GM20000 (cell line): ENCODE measurements around the gene MYZAP.

Experiments
- DNase-seq: peaks from one replicate; pipeline ENCODE4 v3.0.0; 2012; ENCODE audit warnings: low spot score
- CTCF ChIP-seq: IDR thresholded peaks from 2 replicates; pipeline ENCODE4 v1.5.1; 2012; ENCODE audit warnings: mild to moderate bottlenecking, control low read depth; ENCODE audit errors: extremely low read depth, missing control alignments

MYZAP gene

GRCh38 chr15:57598346-57598745 is 6.6 kb downstream of the MYZAP start:
- no peak for DNase-seq
- no peak for TF ChIP-seq CTCF

GRCh38 chr15:57599296-57599810 is 7.6 kb downstream of the MYZAP start:
- no peak for DNase-seq
- no peak for TF ChIP-seq CTCF

DNA sequence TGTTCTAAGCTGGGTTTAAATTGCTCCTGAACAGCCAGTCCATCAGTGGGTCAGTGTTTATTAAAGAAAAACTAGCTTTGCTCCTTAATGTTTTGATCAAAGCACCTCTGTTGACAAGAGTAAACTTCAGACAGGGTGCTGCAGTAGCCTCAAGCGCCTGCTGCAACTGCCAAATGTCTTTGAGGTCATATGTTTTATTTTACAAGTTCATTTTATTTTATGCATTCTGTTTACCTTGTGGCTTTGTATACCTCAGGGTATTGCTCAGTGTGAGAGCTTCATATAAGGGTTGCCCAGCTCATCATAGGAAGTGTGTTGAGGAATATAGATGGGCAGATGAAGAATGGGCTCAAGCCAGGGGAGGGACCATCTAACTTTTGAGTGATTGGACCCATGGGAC is 8.5 kb downstream of the MYZAP start:
- DNase-seq = no peak
- TF ChIP-seq CTCF = no peak

DNA sequence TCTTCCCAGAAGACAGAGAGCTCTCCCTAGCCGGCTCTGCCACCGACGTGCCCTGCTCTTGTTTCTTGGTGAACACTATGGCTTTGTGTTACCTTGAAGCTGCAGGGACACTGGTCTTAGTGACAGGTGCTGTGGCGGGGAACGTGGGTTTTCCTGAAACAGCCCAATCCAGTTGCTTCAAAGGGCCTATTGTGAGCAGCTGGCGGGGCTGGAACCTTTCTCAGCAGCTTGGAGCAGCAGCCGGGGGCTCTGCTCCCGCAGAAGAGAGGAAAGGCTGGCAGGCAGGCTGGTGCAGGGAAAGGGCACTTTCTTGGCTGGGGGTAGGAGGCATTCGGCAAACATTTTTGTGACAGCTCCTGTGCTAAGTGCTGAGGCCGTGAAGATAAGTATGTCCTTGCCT is 12.8 kb downstream of the MYZAP start:
- no peak for DNase-seq
- TF ChIP-seq CTCF = no peak

- no peak for TF ChIP-seq CTCF
- DNase-seq = no peak
These were observed 13.8 kb downstream of the MYZAP start for GRCh38 chr15:57605491-57605890.

GRCh38 chr15:57606048-57606447 is 14.3 kb downstream of the MYZAP start:
- no peak for DNase-seq
- no peak for TF ChIP-seq CTCF

DNA sequence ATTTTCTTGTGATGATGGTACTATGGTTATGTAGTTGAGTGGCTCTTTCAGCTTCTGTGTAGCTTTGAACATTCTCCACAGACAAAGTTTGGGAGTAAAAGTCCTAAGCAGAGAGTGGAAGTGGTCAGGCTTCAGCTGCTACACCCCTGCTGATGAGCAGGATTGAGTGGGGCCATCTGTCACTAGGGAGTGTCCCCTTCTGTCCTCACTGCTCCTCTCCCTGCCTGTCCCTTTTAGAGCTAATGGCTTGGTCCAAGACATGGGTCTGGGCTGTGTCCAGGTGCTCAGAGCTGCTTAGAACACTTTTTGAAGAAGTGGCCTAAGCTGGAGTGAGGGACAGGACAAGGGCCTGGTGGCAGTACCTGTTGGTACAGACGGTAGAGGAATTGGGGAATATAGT is 15.1 kb downstream of the MYZAP start:
- TF ChIP-seq CTCF = no peak
- DNase-seq = no peak
